Hypothalamus (tissue), 51 donors: Measurements from ENCODE around the gene ST3GAL6.

ENCODE experiments used
- DNase-seq, 51 donors: peaks; one replicate each; lab custom pipeline; 2025; lab: John Stamatoyannopoulos, UW

Gene ST3GAL6

GRCh38 chr3:98797905-98798304 lies 34.8 kb downstream of the ST3GAL6 start:
- DNase-seq = no peak

- DNase-seq = no peak
These were observed 35.7 kb downstream of the ST3GAL6 start for GRCh38 chr3:98798820-98799219.

- no peak for DNase-seq
These were observed 36.3 kb downstream of the ST3GAL6 start for GRCh38 chr3:98799479-98799878.

GRCh38 chr3:98800401-98800800 lies 37.3 kb downstream of the ST3GAL6 start:
- DNase-seq = no peak

- DNase-seq = no peak
These were observed 38.1 kb downstream of the ST3GAL6 start for GRCh38 chr3:98801043-98801747.

- DNase-seq = no peak
These were observed 42.4 kb downstream of the ST3GAL6 start for GRCh38 chr3:98805571-98805970.

- DNase-seq = no peak
These were observed 43.4 kb downstream of the ST3GAL6 start for GRCh38 chr3:98806521-98806920.

GRCh38 chr3:98807011-98807410 lies 43.9 kb downstream of the ST3GAL6 start:
- DNase-seq = no peak

GRCh38 chr3:98807561-98807960 lies 44.4 kb downstream of the ST3GAL6 start:
- no peak for DNase-seq

- DNase-seq = no peak
These were observed 44.9 kb downstream of the ST3GAL6 start for GRCh38 chr3:98808071-98808470.

GRCh38 chr3:98809557-98809956 lies 46.4 kb downstream of the ST3GAL6 start:
- no peak for DNase-seq

GRCh38 chr3:98811048-98811447 lies 47.9 kb downstream of the ST3GAL6 start:
- no peak for DNase-seq

GRCh38 chr3:98812851-98813374 lies 49.8 kb downstream of the ST3GAL6 start:
- peak in 1 of 51 donors; percentile 17 for DNase-seq

- DNase-seq = no peak
These were observed 51.8 kb downstream of the ST3GAL6 start for GRCh38 chr3:98814817-98815420.

GRCh38 chr3:98817547-98818041 lies 54.5 kb downstream of the ST3GAL6 start:
- DNase-seq = peak in 1 of 51 donors; percentile 72

- DNase-seq = no peak
These were observed 57.9 kb downstream of the ST3GAL6 start for GRCh38 chr3:98821063-98821462.

- no peak for DNase-seq
These were observed 60.7 kb downstream of the ST3GAL6 start for GRCh38 chr3:98823791-98824190.

- no peak for DNase-seq
These were observed 61.1 kb downstream of the ST3GAL6 start for GRCh38 chr3:98824256-98824655.

- no peak for DNase-seq
These were observed 63.0 kb downstream of the ST3GAL6 start for GRCh38 chr3:98826126-98826525.

- DNase-seq = no peak
These were observed 64.2 kb downstream of the ST3GAL6 start for GRCh38 chr3:98827221-98827920.

GRCh38 chr3:98829246-98829832 lies 66.2 kb downstream of the ST3GAL6 start:
- no peak for DNase-seq
